ENCODE results near the gene EFHD1.
A peak's percentile ranks its signal among the peaks of the same experiment; 100 is the strongest.
"Not testable (repeated sequence)": the region's sequence is repeated elsewhere in the genome, so short reads cannot be mapped to it uniquely, and the experiment has no call there.

The EFHD1 gene

GRCh38 chr2:232681527-232681926 is 48.1 kb downstream of the EFHD1 start:
- no peaks in the 10 kb centered on the region for H3K27me3 ChIP-seq (ENCODE audit: low read depth, low read length)
- H3K4me3 ChIP-seq (ENCODE audit: low read depth in 1 of 2, low read length in 2 of 2) = no peak overlapping the region
- H3K36me3 ChIP-seq (ENCODE audit: control insufficient read depth in 1 of 2, insufficient read depth in 2 of 2, low read length in 2 of 2) = no peaks in the 10 kb centered on the region
- H3K4me1 ChIP-seq (ENCODE audit: control insufficient read depth in 1 of 2, insufficient read depth in 2 of 2, low read length in 2 of 2) = no peaks in the 10 kb centered on the region
- no peaks in the 10 kb centered on the region for H3K9me3 ChIP-seq (ENCODE audit: control insufficient read depth in 1 of 2, low read length in 2 of 2)
- H3K27ac ChIP-seq (ENCODE audit: low read length) = no peak overlapping the region

- Histone ChIP-seq H3K27ac (ENCODE audit: low read length) (no peak overlapping the region), H3K9me3 (ENCODE audit: control insufficient read depth in 1 of 2, low read length in 2 of 2) (no peaks in the 10 kb centered on the region), H3K36me3 (ENCODE audit: control insufficient read depth in 1 of 2, insufficient read depth in 2 of 2, low read length in 2 of 2) (no peaks in the 10 kb centered on the region), H3K4me1 (ENCODE audit: control insufficient read depth in 1 of 2, insufficient read depth in 2 of 2, low read length in 2 of 2) (no peaks in the 10 kb centered on the region), H3K4me3 (ENCODE audit: low read depth in 1 of 2, low read length in 2 of 2) (no peak overlapping the region), H3K27me3 (ENCODE audit: low read depth, low read length) (no peaks in the 10 kb centered on the region)
Measured at GRCh38 chr2:232683368-232683767, 50.0 kb downstream of the EFHD1 start.

GRCh38 chr2:232685391-232685790 is 52.0 kb downstream of the EFHD1 start:
- not testable (repeated sequence) for H3K36me3 ChIP-seq (ENCODE audit: control insufficient read depth in 1 of 2, insufficient read depth in 2 of 2, low read length in 2 of 2); H3K9me3 ChIP-seq (ENCODE audit: control insufficient read depth in 1 of 2, low read length in 2 of 2); H3K27ac ChIP-seq (ENCODE audit: low read length); H3K4me3 ChIP-seq (ENCODE audit: low read depth in 1 of 2, low read length in 2 of 2); H3K4me1 ChIP-seq (ENCODE audit: control insufficient read depth in 1 of 2, insufficient read depth in 2 of 2, low read length in 2 of 2); H3K27me3 ChIP-seq (ENCODE audit: low read depth, low read length)

GRCh38 chr2:232687382-232688160 is 54.2 kb downstream of the EFHD1 start:
- H3K36me3 ChIP-seq (ENCODE audit: control insufficient read depth in 1 of 2, insufficient read depth in 2 of 2, low read length in 2 of 2) = no peaks in the 10 kb centered on the region
- H3K4me3 ChIP-seq (ENCODE audit: low read depth in 1 of 2, low read length in 2 of 2) = no peak overlapping the region
- no peaks in the 10 kb centered on the region for H3K27me3 ChIP-seq (ENCODE audit: low read depth, low read length)
- H3K9me3 ChIP-seq (ENCODE audit: control insufficient read depth in 1 of 2, low read length in 2 of 2) = peaks cover 0 to 3% of the 10 kb centered on the region in 2 donors
- H3K4me1 ChIP-seq (ENCODE audit: control insufficient read depth in 1 of 2, insufficient read depth in 2 of 2, low read length in 2 of 2) = peaks cover 0 to 4% of the 10 kb centered on the region in 2 donors
- H3K27ac ChIP-seq (ENCODE audit: low read length) = no peak overlapping the region

GRCh38 chr2:232688201-232688600 is 54.8 kb downstream of the EFHD1 start:
- H3K9me3 ChIP-seq (ENCODE audit: control insufficient read depth in 1 of 2, low read length in 2 of 2) = peaks cover 0 to 3% of the 10 kb centered on the region in 2 donors
- no peaks in the 10 kb centered on the region for H3K27me3 ChIP-seq (ENCODE audit: low read depth, low read length)
- H3K36me3 ChIP-seq (ENCODE audit: control insufficient read depth in 1 of 2, insufficient read depth in 2 of 2, low read length in 2 of 2) = no peaks in the 10 kb centered on the region
- no peak overlapping the region for H3K27ac ChIP-seq (ENCODE audit: low read length)
- H3K4me1 ChIP-seq (ENCODE audit: control insufficient read depth in 1 of 2, insufficient read depth in 2 of 2, low read length in 2 of 2) = peaks cover 0 to 4% of the 10 kb centered on the region in 2 donors
- no peak overlapping the region for H3K4me3 ChIP-seq (ENCODE audit: low read depth in 1 of 2, low read length in 2 of 2)

- peaks cover 0 to 4% of the 10 kb centered on the region in 2 donors for H3K4me1 ChIP-seq (ENCODE audit: control insufficient read depth in 1 of 2, insufficient read depth in 2 of 2, low read length in 2 of 2)
- H3K4me3 ChIP-seq (ENCODE audit: low read depth in 1 of 2, low read length in 2 of 2) = no peak overlapping the region
- no peaks in the 10 kb centered on the region for H3K27me3 ChIP-seq (ENCODE audit: low read depth, low read length)
- no peak overlapping the region for H3K27ac ChIP-seq (ENCODE audit: low read length)
- peaks cover 0 to 3% of the 10 kb centered on the region in 2 donors for H3K9me3 ChIP-seq (ENCODE audit: control insufficient read depth in 1 of 2, low read length in 2 of 2)
- no peaks in the 10 kb centered on the region for H3K36me3 ChIP-seq (ENCODE audit: control insufficient read depth in 1 of 2, insufficient read depth in 2 of 2, low read length in 2 of 2)
Measured at GRCh38 chr2:232689152-232689910, 55.9 kb downstream of the EFHD1 start.

- H3K27me3 ChIP-seq (ENCODE audit: low read depth, low read length); H3K27ac ChIP-seq (ENCODE audit: low read length); H3K4me3 ChIP-seq (ENCODE audit: low read depth in 1 of 2, low read length in 2 of 2); H3K4me1 ChIP-seq (ENCODE audit: control insufficient read depth in 1 of 2, insufficient read depth in 2 of 2, low read length in 2 of 2); H3K36me3 ChIP-seq (ENCODE audit: control insufficient read depth in 1 of 2, insufficient read depth in 2 of 2, low read length in 2 of 2); H3K9me3 ChIP-seq (ENCODE audit: control insufficient read depth in 1 of 2, low read length in 2 of 2): not testable (repeated sequence)
Measured at GRCh38 chr2:232691117-232691516, 57.7 kb downstream of the EFHD1 start.

GRCh38 chr2:232693344-232693743 is 59.9 kb downstream of the EFHD1 start:
- peaks cover 0 to 7% of the 10 kb centered on the region in 2 donors for H3K36me3 ChIP-seq (ENCODE audit: control insufficient read depth in 1 of 2, insufficient read depth in 2 of 2, low read length in 2 of 2)
- no peak overlapping the region for H3K27ac ChIP-seq (ENCODE audit: low read length)
- H3K9me3 ChIP-seq (ENCODE audit: control insufficient read depth in 1 of 2, low read length in 2 of 2) = peaks cover 0 to 3% of the 10 kb centered on the region in 2 donors
- no peak overlapping the region for H3K4me3 ChIP-seq (ENCODE audit: low read depth in 1 of 2, low read length in 2 of 2)
- no peaks in the 10 kb centered on the region for H3K27me3 ChIP-seq (ENCODE audit: low read depth, low read length)
- H3K4me1 ChIP-seq (ENCODE audit: control insufficient read depth in 1 of 2, insufficient read depth in 2 of 2, low read length in 2 of 2) = peaks cover 5 to 14% of the 10 kb centered on the region in 2 donors

GRCh38 chr2:232696609-232697058 is 63.2 kb downstream of the EFHD1 start:
- H3K27ac ChIP-seq (ENCODE audit: low read length) = peak overlapping the region; percentile 70
- H3K36me3 ChIP-seq (ENCODE audit: control insufficient read depth in 1 of 2, insufficient read depth in 2 of 2, low read length in 2 of 2) = peaks cover 0 to 7% of the 10 kb centered on the region in 2 donors
- H3K9me3 ChIP-seq (ENCODE audit: control insufficient read depth in 1 of 2, low read length in 2 of 2) = no peaks in the 10 kb centered on the region
- peaks cover 15 to 38% of the 10 kb centered on the region in 2 donors for H3K4me1 ChIP-seq (ENCODE audit: control insufficient read depth in 1 of 2, insufficient read depth in 2 of 2, low read length in 2 of 2)
- H3K27me3 ChIP-seq (ENCODE audit: low read depth, low read length) = no peaks in the 10 kb centered on the region
- H3K4me3 ChIP-seq (ENCODE audit: low read depth in 1 of 2, low read length in 2 of 2) = peak overlapping the region; percentile 71 to 88

- no peaks in the 10 kb centered on the region for H3K9me3 ChIP-seq (ENCODE audit: control insufficient read depth in 1 of 2, low read length in 2 of 2)
- peaks cover 15 to 38% of the 10 kb centered on the region in 2 donors for H3K4me1 ChIP-seq (ENCODE audit: control insufficient read depth in 1 of 2, insufficient read depth in 2 of 2, low read length in 2 of 2)
Measured at GRCh38 chr2:232697059-232697806, 63.8 kb downstream of the EFHD1 start, which contains the start of gene GIGYF2. TSS of gene GIGYF2 (plus strand) at chr2:232697331. CDS start at chr2:232735198, 37,867 bp downstream.

GRCh38 chr2:232697807-232698110 is 64.4 kb downstream of the EFHD1 start:
- peak overlapping the region; percentile 88 to 95 for H3K4me3 ChIP-seq (ENCODE audit: low read depth in 1 of 2, low read length in 2 of 2)
- peaks cover 0 to 7% of the 10 kb centered on the region in 2 donors for H3K36me3 ChIP-seq (ENCODE audit: control insufficient read depth in 1 of 2, insufficient read depth in 2 of 2, low read length in 2 of 2)
- H3K4me1 ChIP-seq (ENCODE audit: control insufficient read depth in 1 of 2, insufficient read depth in 2 of 2, low read length in 2 of 2) = peaks cover 15 to 38% of the 10 kb centered on the region in 2 donors
- H3K27me3 ChIP-seq (ENCODE audit: low read depth, low read length) = no peaks in the 10 kb centered on the region
- H3K27ac ChIP-seq (ENCODE audit: low read length) = peak overlapping the region; percentile 91
- H3K9me3 ChIP-seq (ENCODE audit: control insufficient read depth in 1 of 2, low read length in 2 of 2) = no peaks in the 10 kb centered on the region

More at GRCh38 chr2:232697059-232697806, 63.8 kb downstream of the EFHD1 start, which contains the start of gene GIGYF2:
- Histone ChIP-seq H3K36me3 (ENCODE audit: control insufficient read depth in 1 of 2, insufficient read depth in 2 of 2, low read length in 2 of 2) (peaks cover 0 to 7% of the 10 kb centered on the region in 2 donors), H3K27ac (ENCODE audit: low read length) (peak within 1 kb of the TSS; percentile 91), H3K27me3 (ENCODE audit: low read depth, low read length) (no peaks in the 10 kb centered on the region), H3K4me3 (ENCODE audit: low read depth in 1 of 2, low read length in 2 of 2) (peak within 1 kb of the TSS; percentile 88 to 95)
